GM23338 (cell line): ENCODE results near the gene RBM19. TPM values are rescaled to one million over a fixed set of nuclear protein-coding genes. Genes with fewer than 3 reads are reported as not detected.

Experiments
- ATAC-seq: fragments of 200-7000 bp; cut with Tn5 transposase; 3 replicates; pipeline ENCODE4 v1.9.1; 2020
- DNase-seq: peaks from one replicate; pipeline ENCODE4 v3.0.0-alpha.2; 2015; ENCODE audit warnings: low spot score
- H2AFZ ChIP-seq: fragments of 200-600 bp; sonication (generic); 2 replicates; pipeline ENCODE4 v1.8.0; 2016; ENCODE audit warnings: antibody characterized with exemption, mild to moderate bottlenecking, moderate library complexity
- H3F3A ChIP-seq: fragments of 200-600 bp; sonication (generic); replicated peaks from 2 replicates; pipeline ENCODE4 v1.8.0; 2017; ENCODE audit warnings: antibody characterized with exemption, mixed run types, low read depth
- H3K27ac ChIP-seq: fragments of 200-600 bp; sonication (generic); 2 replicates; pipeline ENCODE4 v1.6.1; 2016; ENCODE audit warnings: low read depth
- H3K27me3 ChIP-seq: fragments of 200-600 bp; sonication (generic); 2 replicates; pipeline ENCODE4 v1.8.0; 2016; ENCODE audit warnings: mild to moderate bottlenecking, mixed run types, moderate library complexity; ENCODE audit not compliant: insufficient read depth
- H3K36me3 ChIP-seq: fragments of 200-600 bp; sonication (generic); 2 replicates; pipeline ENCODE4 v1.8.0; 2016; ENCODE audit warnings: mild to moderate bottlenecking; ENCODE audit not compliant: insufficient read depth
- H3K4me1 ChIP-seq: fragments of 200-600 bp; sonication (generic); 2 replicates; pipeline ENCODE4 v1.8.0; 2016; ENCODE audit warnings: mild to moderate bottlenecking, moderate library complexity; ENCODE audit not compliant: insufficient read depth
- H3K4me2 ChIP-seq: fragments of 200-600 bp; sonication (generic); 2 replicates; pipeline ENCODE4 v1.7.1; 2017; ENCODE audit warnings: mixed run types
- H3K4me3 ChIP-seq: fragments of 200-600 bp; sonication (generic); 2 replicates; pipeline ENCODE4 v1.6.1; 2016; ENCODE audit warnings: mixed run types
- H3K79me2 ChIP-seq: fragments of 200-600 bp; sonication (generic); replicated peaks from 2 replicates; pipeline ENCODE4 v1.8.0; 2017; ENCODE audit warnings: mild to moderate bottlenecking; ENCODE audit not compliant: insufficient read depth
- H3K9me2 ChIP-seq: fragments of 200-600 bp; sonication (generic); 2 replicates; pipeline ENCODE4 v1.8.0; 2017; ENCODE audit not compliant: insufficient read depth
- H4K20me1 ChIP-seq: fragments of 200-600 bp; sonication (generic); replicated peaks from 2 replicates; pipeline ENCODE4 v1.8.0; 2017; ENCODE audit warnings: mild to moderate bottlenecking; ENCODE audit not compliant: insufficient read depth
- H3K27ac Mint-ChIP-seq: 2 replicates; pipeline ENCODE4 v1.8.0; 2020; ENCODE audit warnings: inconsistent platforms, mild to moderate bottlenecking, moderate library complexity, mixed read lengths
- H3K27me3 Mint-ChIP-seq: 3 replicates; pipeline ENCODE4 v1.8.0; 2022; ENCODE audit warnings: low read depth, mild to moderate bottlenecking, moderate library complexity, mixed read lengths, inconsistent platforms; ENCODE audit not compliant: insufficient read depth, poor library complexity
- H3K36me3 Mint-ChIP-seq: 3 replicates; pipeline ENCODE4 v1.8.0; 2021; ENCODE audit warnings: low read depth, mild to moderate bottlenecking, inconsistent platforms, moderate library complexity, mixed read lengths
- H3K4me1 Mint-ChIP-seq: 3 replicates; pipeline ENCODE4 v1.8.0; 2020; ENCODE audit warnings: mild to moderate bottlenecking, inconsistent platforms, mixed read lengths
- H3K4me3 Mint-ChIP-seq: 3 replicates; pipeline ENCODE4 v1.8.0; 2021; ENCODE audit warnings: moderate library complexity, mild to moderate bottlenecking, inconsistent platforms, mixed read lengths
- H3K9me3 Mint-ChIP-seq: 3 replicates; pipeline ENCODE4 v1.8.0; 2020; ENCODE audit warnings: moderate library complexity, mild to moderate bottlenecking, inconsistent platforms, mixed read lengths
- JUNB ChIP-seq: IDR thresholded peaks from one replicate; pipeline ENCODE4 v1.6.1; 2016; ENCODE audit warnings: antibody characterized with exemption; ENCODE audit not compliant: unreplicated experiment
- NANOG ChIP-seq: IDR thresholded peaks from 2 replicates; pipeline ENCODE4 v1.6.1; 2016; ENCODE audit warnings: antibody characterized with exemption, borderline replicate concordance
- REST ChIP-seq: IDR thresholded peaks from one replicate; pipeline ENCODE4 v1.6.1; 2018; ENCODE audit warnings: antibody characterized with exemption; ENCODE audit not compliant: unreplicated experiment
- ZNF114 ChIP-seq: fragments of 250-450 bp; sonication (Bioruptor Pico); IDR thresholded peaks from 2 replicates; pipeline ENCODE4 v1.5.0; 2020; ENCODE audit warnings: mild to moderate bottlenecking, moderate library complexity
- ZNF331 ChIP-seq: fragments of 250-450 bp; sonication (Bioruptor Pico); IDR thresholded peaks from 2 replicates; pipeline ENCODE4 v1.5.0; 2020; ENCODE audit warnings: low read depth, mild to moderate bottlenecking, moderate library complexity
- ZNF462 ChIP-seq: fragments of 250-450 bp; sonication (Bioruptor Pico); IDR thresholded peaks from 2 replicates; pipeline ENCODE4 v1.5.0; 2020; ENCODE audit warnings: mild to moderate bottlenecking, moderate library complexity
- polyA plus RNA-seq: library from polyadenylated mRNA; unstranded; fragments of >200 nt; fragmentation: Nextera tagmentation; extraction: Ambion mirVana; gene quantifications from 2 replicates; pipeline ENCODE4 v1.2.1, GENCODE V29; 2016
- total RNA-seq: library from RNA; depleted of rRNA; stranded (reverse); fragments of >200 nt; shearing (Covaris generic); gene quantifications from 2 replicates; pipeline ENCODE4 v1.2.3, GENCODE V29; 2014

The RBM19 gene
- total and polyA plus RNA-seq, 2 experiments from 2014 or later = 43.4 to 56.7 TPM

- H3K27me3 Mint-ChIP-seq = peaks cover 25% of the 10 kb centered on the region
- H3F3A ChIP-seq = no peaks in the 10 kb centered on the region
- no peak overlapping the region for H3K27ac ChIP-seq
- no peak overlapping the region for H2AFZ ChIP-seq
- no peaks in the 10 kb centered on the region for H3K4me1 ChIP-seq
- TF ChIP-seq REST = no peak
- no peak for TF ChIP-seq NANOG
- H3K4me1 Mint-ChIP-seq = peaks cover 10% of the 10 kb centered on the region
- no peaks in the 10 kb centered on the region for H3K27me3 ChIP-seq
- H3K9me2 ChIP-seq = no peaks in the 10 kb centered on the region
- no peak overlapping the region for H3K27ac Mint-ChIP-seq
- no peaks in the 10 kb centered on the region for H3K79me2 ChIP-seq
- H3K4me2 ChIP-seq = no peak overlapping the region
- ATAC-seq (no peak), DNase-seq (no peak)
- no peaks in the 10 kb centered on the region for H4K20me1 ChIP-seq
- no peaks in the 10 kb centered on the region for H3K36me3 ChIP-seq
- H3K36me3 Mint-ChIP-seq = peaks cover 2% of the 10 kb centered on the region; the same call in 1 of the 3 replicates
- H3K9me3 Mint-ChIP-seq = no peaks in the 10 kb centered on the region
- no peak overlapping the region for H3K4me3 ChIP-seq
- no peak overlapping the region for H3K4me3 Mint-ChIP-seq
Measured at GRCh38 chr12:113815031-113815430, 151.1 kb downstream of the RBM19 start.

GRCh38 chr12:113813229-113813541, 152.9 kb downstream of the RBM19 start:
- H3K4me1 ChIP-seq = no peaks in the 10 kb centered on the region

GRCh38 chr12:113812411-113813228, 153.5 kb downstream of the RBM19 start:
- TF ChIP-seq ZNF462 (no peak), ZNF114 (CRISPR knock-in tag) (no peak)
- no peaks in the 10 kb centered on the region for H3K9me3 Mint-ChIP-seq
- H3K27me3 ChIP-seq = no peaks in the 10 kb centered on the region
- H3K4me1 Mint-ChIP-seq = peaks cover 8% of the 10 kb centered on the region; the same call in 2 of the 3 replicates
- H3K79me2 ChIP-seq = no peaks in the 10 kb centered on the region
- no peak for ATAC-seq
- H3K27me3 Mint-ChIP-seq = peaks cover 17% of the 10 kb centered on the region
- no peak overlapping the region for H3K4me3 ChIP-seq
- no peaks in the 10 kb centered on the region for H3F3A ChIP-seq
- no peak overlapping the region for H3K4me3 Mint-ChIP-seq
- no peak overlapping the region for H2AFZ ChIP-seq
- no peaks in the 10 kb centered on the region for H3K4me1 ChIP-seq
- peaks cover 2% of the 10 kb centered on the region; the same call in 1 of the 3 replicates for H3K36me3 Mint-ChIP-seq
- H3K27ac ChIP-seq = no peak overlapping the region
- no peak overlapping the region for H3K4me2 ChIP-seq
- H3K9me2 ChIP-seq = no peaks in the 10 kb centered on the region
- no peak overlapping the region for H3K27ac Mint-ChIP-seq
- no peaks in the 10 kb centered on the region for H3K36me3 ChIP-seq
- DNase-seq = no peak
- H4K20me1 ChIP-seq = no peaks in the 10 kb centered on the region

More at GRCh38 chr12:113813229-113813541, 152.9 kb downstream of the RBM19 start:
- Histone ChIP-seq H3K4me2 (no peak overlapping the region), H3K4me3 (no peak overlapping the region), H3K79me2 (no peaks in the 10 kb centered on the region), H3K27me3 (no peaks in the 10 kb centered on the region), H3K36me3 (no peaks in the 10 kb centered on the region), H3K27ac (no peak overlapping the region), H4K20me1 (no peaks in the 10 kb centered on the region), H3K9me2 (no peaks in the 10 kb centered on the region), H3F3A (no peaks in the 10 kb centered on the region), H2AFZ (no peak overlapping the region)
- DNase-seq = no peak
- ATAC-seq = no peak
- no peak for TF ChIP-seq JUNB
- no peak for TF ChIP-seq ZNF114 (CRISPR knock-in tag)
- no peak for TF ChIP-seq ZNF331 (CRISPR knock-in tag)
- H3K4me1 Mint-ChIP-seq = peaks cover 4% of the 10 kb centered on the region; the same call in 2 of the 3 replicates
- peaks cover 17% of the 10 kb centered on the region for H3K27me3 Mint-ChIP-seq
- peaks cover 2% of the 10 kb centered on the region; the same call in 1 of the 3 replicates for H3K36me3 Mint-ChIP-seq
- no peaks in the 10 kb centered on the region for H3K9me3 Mint-ChIP-seq
- no peak overlapping the region for H3K4me3 Mint-ChIP-seq
- no peak overlapping the region for H3K27ac Mint-ChIP-seq
